MV-4-11 (cell line): ENCODE results near the gene ROBO2.

ENCODE experiments used
- DNase-seq: peaks from one replicate; lab custom pipeline; 2025; lab: John Stamatoyannopoulos, UW

ROBO2 gene

DNA sequence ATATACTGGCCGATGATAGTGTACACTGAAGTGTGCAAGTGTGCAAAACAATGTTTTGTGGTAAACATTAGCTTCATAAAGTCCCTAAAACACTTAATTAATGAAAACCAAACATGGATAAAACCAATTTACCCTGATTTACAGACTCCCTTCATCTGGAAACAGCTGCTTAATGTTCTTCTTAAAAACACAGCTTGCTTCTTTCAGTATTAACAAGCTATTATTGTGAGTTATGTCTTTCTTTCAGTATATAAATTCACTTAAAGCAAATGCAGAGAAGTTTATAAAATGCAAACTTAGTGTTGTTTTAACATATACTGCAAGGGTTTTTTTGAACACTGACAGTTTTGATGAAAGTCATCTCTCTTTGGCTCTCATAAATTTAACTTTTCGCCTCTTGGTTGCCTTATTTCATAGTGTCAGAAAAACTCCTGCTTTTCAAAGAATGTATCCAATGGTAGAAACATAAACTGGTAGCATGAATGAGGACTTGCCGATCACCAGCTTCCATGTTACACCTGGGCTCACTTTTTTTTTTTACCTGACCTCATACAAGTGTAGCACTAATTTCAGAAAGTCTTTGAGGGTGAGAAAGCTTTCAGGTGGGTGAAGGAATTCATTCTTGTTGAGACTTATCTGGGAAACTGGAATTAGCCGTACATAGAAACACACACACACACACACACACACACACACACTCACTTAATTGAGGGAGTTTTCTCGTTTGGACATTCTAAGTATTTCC, 532.2 kb downstream of the ROBO2 start:
- no peak for DNase-seq

DNA sequence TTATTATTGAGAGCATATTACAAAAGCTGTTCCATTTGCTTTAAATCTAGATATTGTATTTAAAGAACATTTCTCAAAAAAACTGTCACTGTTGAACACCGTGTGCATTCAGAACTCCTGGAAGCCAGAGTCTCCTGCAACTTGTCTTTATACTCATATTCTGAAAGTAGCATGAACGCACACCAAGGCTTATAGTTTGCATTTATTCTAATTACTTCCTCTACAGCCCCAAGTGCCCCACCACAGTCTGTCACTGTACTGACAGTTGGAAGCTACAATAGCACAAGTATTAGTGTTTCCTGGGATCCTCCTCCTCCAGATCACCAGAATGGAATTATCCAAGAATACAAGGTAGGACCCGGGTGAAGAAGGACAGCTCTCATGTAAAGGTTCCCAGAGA, 537.4 kb downstream of the ROBO2 start:
- no peak for DNase-seq

DNA sequence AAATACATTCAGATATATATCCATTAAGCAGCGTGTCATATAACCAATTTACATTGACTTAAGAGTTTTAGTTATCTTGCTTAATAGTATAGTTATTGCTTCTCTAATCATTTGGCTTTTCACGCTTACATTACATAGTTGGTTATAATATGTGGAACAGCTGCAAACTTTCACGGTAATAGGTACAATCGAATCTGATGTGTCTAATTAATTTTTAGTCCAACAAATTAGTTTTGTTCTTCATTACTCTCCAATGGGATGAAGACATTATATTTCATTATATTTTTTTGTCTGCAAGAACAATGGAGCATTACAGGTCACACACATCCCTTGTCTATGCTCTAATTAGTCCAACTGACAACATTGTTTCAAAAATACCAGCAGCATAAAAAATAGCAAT, 546.3 kb downstream of the ROBO2 start:
- no peak for DNase-seq

DNA sequence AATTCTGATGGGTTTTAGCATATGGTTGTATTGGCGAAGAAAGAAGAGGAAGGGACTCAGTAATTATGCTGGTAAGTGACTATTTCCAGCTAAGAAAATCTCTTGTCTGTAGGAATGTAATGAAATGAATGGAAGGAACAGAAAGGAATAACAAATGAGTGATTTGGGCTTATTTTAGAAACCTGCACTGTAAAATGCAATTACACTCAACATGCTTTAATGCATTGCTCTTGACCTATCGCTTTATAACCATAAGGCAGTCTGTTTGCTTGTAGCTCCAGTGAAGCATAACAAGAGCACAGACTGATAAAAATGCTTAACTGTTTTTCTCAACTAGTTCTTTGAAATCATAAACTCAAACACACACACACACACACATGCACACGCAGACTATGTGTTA, 549.0 kb downstream of the ROBO2 start:
- DNase-seq, result no peak

GRCh38 chr3:77590191-77590590, 550.3 kb downstream of the ROBO2 start:
- DNase-seq, result no peak

- no peak for DNase-seq
These were observed 555.5 kb downstream of the ROBO2 start for GRCh38 chr3:77595371-77595870.

DNA sequence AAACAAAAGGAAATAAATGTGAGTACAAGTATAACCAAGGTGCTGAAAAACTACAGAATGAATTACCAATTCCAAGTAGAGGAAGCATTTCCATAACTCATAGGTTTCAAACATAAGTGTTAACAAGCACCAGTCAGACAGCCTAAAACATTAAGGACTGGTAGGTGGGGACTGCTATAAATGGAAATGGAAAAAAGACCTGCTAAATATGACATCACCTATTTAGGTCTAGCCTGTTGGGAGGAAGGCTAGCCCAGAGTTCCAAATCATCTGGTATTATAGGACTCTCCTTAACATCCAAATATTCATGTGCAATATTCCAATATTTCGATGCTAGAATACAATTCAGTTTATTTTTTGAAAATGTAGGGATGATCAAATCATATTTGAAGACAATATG, 560.0 kb downstream of the ROBO2 start:
- DNase-seq, result no peak

DNA sequence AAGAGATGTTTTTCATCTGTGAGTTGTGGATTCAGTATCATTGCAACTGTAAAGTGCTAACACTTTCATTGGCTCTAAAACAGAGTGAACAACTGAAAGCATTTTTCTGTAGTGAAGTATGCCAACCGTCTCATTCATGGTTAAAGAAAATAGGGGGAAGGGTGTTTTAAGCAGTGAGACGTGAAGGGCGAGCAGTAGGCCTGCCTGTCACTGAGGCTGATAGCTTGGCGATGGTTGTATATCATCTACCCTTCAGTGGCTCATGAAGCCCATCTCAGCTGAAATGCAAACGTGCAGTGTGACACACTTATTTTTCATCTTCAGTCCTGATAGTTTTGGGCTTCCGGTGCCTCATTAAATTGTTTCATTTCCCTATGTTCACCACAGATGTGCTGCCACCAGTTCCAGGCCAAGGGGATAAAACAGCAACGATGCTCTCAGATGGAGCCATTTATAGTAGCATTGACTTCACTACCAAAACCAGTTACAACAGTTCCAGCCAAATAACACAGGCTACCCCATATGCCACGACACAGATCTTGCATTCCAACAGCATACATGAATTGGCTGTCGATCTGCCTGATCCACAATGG, 562.0 kb downstream of the ROBO2 start:
- DNase-seq, result peak; percentile 88

DNA sequence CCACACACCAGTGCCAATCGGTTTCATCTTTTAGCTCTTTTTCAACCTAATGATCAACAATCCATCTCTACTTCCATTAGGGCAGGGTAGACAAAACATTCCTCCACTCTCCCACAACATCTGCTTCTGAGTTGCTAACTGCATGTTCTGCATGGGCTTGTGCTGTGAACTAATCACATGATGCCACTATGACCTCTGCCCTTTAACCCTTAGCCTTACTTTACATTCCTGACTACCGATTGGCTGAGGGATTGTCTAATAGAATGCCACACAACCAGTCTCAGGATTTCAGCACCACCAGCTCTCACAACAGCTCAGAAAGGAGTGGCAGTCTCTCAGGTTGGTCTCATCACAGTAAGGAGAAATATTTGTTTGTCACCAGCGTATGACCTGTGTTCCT, 562.8 kb downstream of the ROBO2 start:
- DNase-seq, result peak; percentile 15

- no peak for DNase-seq
These were observed 565.4 kb downstream of the ROBO2 start for GRCh38 chr3:77605308-77605707.

DNA sequence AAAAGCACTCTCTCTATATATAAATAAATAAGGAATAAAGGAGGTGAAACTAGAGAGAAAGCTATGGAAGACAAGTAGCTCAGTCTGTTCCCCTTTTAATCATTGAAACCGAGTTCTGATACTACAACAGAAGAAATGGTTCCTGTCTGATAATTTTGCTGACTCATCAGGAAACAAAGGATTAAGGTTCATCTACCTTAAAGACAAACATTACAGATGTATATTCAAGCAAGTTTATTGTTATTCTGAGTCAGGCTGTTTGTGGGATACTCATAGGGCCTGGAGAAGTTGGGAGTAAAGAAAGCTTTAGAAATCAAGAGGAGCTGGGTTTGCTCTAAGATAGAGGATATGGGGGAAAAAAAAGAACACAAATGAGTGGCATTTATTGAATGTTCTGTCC, 566.0 kb downstream of the ROBO2 start:
- peak; percentile 73 for DNase-seq

- DNase-seq, result peak; percentile 68
These were observed 566.5 kb downstream of the ROBO2 start for GRCh38 chr3:77606372-77606771.

DNA sequence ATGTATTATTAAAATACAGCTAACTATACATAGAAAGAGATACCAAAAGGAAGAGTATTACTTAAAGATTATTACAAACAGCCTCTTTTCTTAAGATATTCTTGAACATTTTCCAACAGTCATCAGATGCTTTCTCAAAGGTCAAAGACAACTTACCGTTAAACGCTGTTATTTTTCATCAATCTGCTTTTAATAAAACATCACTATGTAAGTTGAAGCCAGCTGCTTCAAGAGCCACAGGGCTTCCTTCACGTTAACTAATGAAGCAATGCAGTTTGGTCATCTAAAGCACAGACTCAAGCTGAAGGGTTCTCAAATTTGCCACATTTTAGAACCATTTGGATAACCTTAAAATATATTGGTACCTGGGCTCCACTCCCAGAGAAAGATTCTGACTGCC, 578.8 kb downstream of the ROBO2 start:
- no peak for DNase-seq

DNA sequence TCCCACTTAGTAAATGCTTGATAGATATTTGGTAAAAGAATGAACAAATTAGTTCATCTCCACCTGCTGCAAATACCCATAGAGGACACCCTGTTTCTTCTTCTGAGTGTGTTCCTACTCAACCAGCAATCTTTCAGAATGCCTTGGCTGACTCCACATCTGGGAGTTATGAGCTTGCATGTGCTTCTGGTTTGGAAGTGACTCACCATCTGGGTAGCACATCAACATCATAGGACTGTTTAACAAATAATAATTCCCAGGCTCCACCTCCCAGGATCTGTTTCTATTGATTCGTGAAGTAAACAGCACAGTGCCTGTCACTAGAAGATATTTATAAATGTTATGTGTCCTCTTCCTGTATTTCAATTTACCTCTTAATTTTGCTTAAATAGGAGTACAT, 580.1 kb downstream of the ROBO2 start:
- DNase-seq, result no peak

GRCh38 chr3:77623500-77623899, 583.6 kb downstream of the ROBO2 start:
- DNase-seq, result no peak

GRCh38 chr3:77626157-77626556, 586.3 kb downstream of the ROBO2 start:
- DNase-seq, result no peak

- no peak for DNase-seq
These were observed 608.3 kb downstream of the ROBO2 start for GRCh38 chr3:77648214-77648613.

- no peak for DNase-seq
These were observed 608.8 kb downstream of the ROBO2 start for GRCh38 chr3:77648664-77649063.

GRCh38 chr3:77652624-77653023, 612.7 kb downstream of the ROBO2 start:
- DNase-seq, result no peak

DNA sequence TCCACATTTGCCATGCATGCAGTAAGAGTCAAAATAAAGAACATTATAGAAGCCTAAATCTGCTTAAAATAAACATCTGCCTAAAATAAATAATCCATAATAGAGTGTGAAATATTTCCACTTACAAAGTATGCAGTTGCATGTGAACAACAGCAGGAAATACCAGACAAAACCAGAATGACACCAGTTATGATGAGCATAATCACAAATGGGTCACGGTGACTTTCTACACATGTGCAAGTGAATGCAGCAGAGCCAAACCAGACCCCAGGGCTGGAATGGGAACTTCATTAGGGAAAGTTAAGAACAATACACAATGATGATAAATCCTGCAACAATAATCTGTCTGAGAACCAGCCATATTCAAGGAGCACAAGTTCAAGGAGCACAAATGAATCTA, 615.5 kb downstream of the ROBO2 start:
- no peak for DNase-seq

DNA sequence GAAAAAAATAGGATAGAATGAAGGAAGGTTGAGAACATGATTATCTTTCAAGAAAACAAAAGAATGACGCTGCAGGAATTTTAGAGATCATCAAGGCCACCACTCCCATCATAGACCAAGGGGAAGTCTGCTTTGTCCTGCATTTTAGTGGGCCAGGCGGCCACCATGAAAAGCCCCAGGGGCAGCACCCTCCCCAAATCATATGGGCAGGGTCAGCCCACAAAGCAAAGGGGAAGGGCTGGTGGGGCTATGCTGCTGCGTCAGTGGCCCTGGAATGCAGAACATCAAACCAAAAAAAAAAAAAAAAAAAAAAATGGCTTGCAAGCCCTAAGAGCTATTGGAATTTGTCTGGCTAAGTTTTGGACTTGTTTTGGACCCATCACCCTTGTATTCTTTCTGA, 620.8 kb downstream of the ROBO2 start:
- no peak for DNase-seq

- no peak for DNase-seq
These were observed 628.0 kb downstream of the ROBO2 start for GRCh38 chr3:77667901-77668300.

DNA sequence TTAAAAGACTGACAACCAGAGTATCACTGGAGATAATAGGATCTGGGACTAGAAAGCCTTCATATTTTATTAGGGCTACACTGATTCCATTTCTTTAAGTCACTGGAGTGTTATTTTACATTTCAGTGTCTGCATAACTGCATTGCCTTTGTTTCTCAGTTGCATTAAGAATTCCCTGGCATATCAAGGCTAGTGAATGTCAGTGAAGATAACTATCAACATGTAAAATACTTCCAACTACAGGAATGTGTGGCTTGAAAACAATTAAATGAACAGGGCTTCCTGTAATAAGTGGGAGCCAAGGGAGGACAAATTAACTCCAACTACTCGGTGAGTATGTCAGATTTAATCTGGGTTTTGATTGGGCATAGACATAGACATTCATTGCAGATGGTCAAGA, 628.5 kb downstream of the ROBO2 start:
- DNase-seq, result no peak

GRCh38 chr3:77672016-77672415, 632.1 kb downstream of the ROBO2 start:
- no peak for DNase-seq
